ENCODE measurements around the gene CHERP.

The CHERP gene

GRCh38 chr19:16582486-16583261 is 40.4 kb upstream of the CHERP start:
- Histone ChIP-seq H3K4me3 (no peak overlapping the region), H3K27me3 (ENCODE audit: low read depth) (no peaks in the 10 kb centered on the region), H3K4me1 (peaks cover 7% of the 10 kb centered on the region), H3K36me3 (replicated peaks) (peaks cover 11% of the 10 kb centered on the region; the same call in 1 of the 2 replicates), H3K9me3 (no peaks in the 10 kb centered on the region)
- no peak for DNase-seq (ENCODE audit: low spot score in 2 of 2)
- in situ Hi-C loops (cut with MboI; ENCODE audit: low sequenced_read_pairs), result no loop called here

GRCh38 chr19:16581971-16582343 is 39.7 kb upstream of the CHERP start:
- in situ Hi-C loops (cut with MboI; ENCODE audit: low sequenced_read_pairs), result no loop called here
- no peak for DNase-seq (ENCODE audit: low spot score in 2 of 2)
- H3K36me3 ChIP-seq (replicated peaks), result peaks cover 17% of the 10 kb centered on the region
- H3K27me3 ChIP-seq (ENCODE audit: low read depth), result no peaks in the 10 kb centered on the region
- H3K9me3 ChIP-seq, result no peaks in the 10 kb centered on the region
- no peak overlapping the region for H3K4me3 ChIP-seq
- H3K4me1 ChIP-seq, result peaks cover 7% of the 10 kb centered on the region

- Histone ChIP-seq H3K4me1 (peaks cover 7% of the 10 kb centered on the region), H3K27me3 (ENCODE audit: low read depth) (no peaks in the 10 kb centered on the region), H3K4me3 (no peak overlapping the region), H3K36me3 (replicated peaks) (peaks cover 23% of the 10 kb centered on the region), H3K9me3 (no peaks in the 10 kb centered on the region)
- no peak for DNase-seq (ENCODE audit: low spot score in 2 of 2)
- in situ Hi-C loops (cut with MboI; ENCODE audit: low sequenced_read_pairs), result no loop called here
Measured at GRCh38 chr19:16581145-16581970, 39.1 kb upstream of the CHERP start.

DNA sequence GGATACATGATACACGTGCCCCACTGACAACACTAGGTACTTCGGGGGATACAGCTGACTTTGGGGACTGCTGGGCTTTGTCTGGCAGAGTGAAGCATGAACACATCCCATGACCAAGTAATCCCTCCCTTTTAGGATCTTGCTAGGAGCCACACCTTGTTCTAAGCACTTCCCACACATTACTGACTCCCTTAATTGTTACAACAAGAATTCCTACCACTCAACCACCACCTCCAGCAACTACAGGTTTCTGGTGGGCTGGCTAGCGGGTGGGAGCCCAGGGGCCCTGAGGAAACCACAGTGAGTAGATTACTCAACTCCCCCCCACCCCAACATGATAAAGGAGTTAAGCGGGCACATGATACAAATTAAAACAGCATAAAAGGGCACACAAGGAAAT is 37.1 kb upstream of the CHERP start:
- H3K4me3 ChIP-seq, result no peak overlapping the region
- no peaks in the 10 kb centered on the region for H3K27me3 ChIP-seq (ENCODE audit: low read depth)
- H3K36me3 ChIP-seq (replicated peaks), result peaks cover 41% of the 10 kb centered on the region
- DNase-seq (ENCODE audit: low spot score in 2 of 2), result no peak
- H3K9me3 ChIP-seq, result no peaks in the 10 kb centered on the region
- in situ Hi-C loops (cut with MboI; ENCODE audit: low sequenced_read_pairs), result no loop called here
- peaks cover 2% of the 10 kb centered on the region for H3K4me1 ChIP-seq

DNA sequence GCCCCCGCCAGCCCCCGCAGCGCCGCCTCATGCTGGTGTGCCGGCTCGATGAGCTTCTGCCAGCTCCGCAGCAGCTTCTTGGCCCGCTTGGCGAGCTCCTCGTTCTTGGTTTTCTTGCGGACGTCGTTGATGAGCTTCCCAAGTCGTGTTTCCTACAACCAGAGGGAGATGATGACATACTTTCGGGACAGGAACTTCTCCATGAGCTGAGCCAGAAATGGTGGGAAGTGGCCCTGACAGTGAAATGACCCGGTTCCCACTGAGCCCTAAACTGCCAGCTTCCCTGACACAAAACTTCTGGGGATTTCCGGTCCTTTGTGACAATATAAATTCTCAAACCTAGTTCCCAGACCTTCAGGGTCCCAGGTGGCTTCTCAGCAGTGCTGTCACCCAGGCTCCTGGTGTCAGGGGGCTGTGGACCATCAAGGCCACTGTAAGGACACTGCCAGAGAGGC is 35.3 kb upstream of the CHERP start:
- Histone ChIP-seq H3K4me1 (peaks cover 4% of the 10 kb centered on the region; the same call in 1 of the 2 replicates), H3K36me3 (replicated peaks) (peaks cover 37% of the 10 kb centered on the region)

GRCh38 chr19:16576690-16577530 is 34.7 kb upstream of the CHERP start:
- in situ Hi-C loops (cut with MboI; ENCODE audit: low sequenced_read_pairs), result no loop called here
- DNase-seq (ENCODE audit: low spot score in 2 of 2), result no peak
- peaks cover 4% of the 10 kb centered on the region; the same call in 1 of the 2 replicates for H3K4me1 ChIP-seq
- H3K36me3 ChIP-seq (replicated peaks), result peaks cover 37% of the 10 kb centered on the region
- H3K4me3 ChIP-seq, result no peak overlapping the region
- H3K27me3 ChIP-seq (ENCODE audit: low read depth), result no peaks in the 10 kb centered on the region
- H3K9me3 ChIP-seq, result no peaks in the 10 kb centered on the region

More for the DNA sequence above, 35.3 kb upstream of the CHERP start:
- Histone ChIP-seq H3K27me3 (ENCODE audit: low read depth) (no peaks in the 10 kb centered on the region), H3K4me3 (no peak overlapping the region), H3K9me3 (no peaks in the 10 kb centered on the region)
- in situ Hi-C loops (cut with MboI; ENCODE audit: low sequenced_read_pairs), result no loop called here
- DNase-seq (ENCODE audit: low spot score in 2 of 2), result no peak

- Histone ChIP-seq H3K4me3 (no peak overlapping the region), H3K4me1 (peaks cover 7% of the 10 kb centered on the region)
- in situ Hi-C loops (cut with MboI; ENCODE audit: low sequenced_read_pairs), result no loop called here
Measured at GRCh38 chr19:16575861-16576689, 33.8 kb upstream of the CHERP start.

GRCh38 chr19:16575282-16575681 is 33.0 kb upstream of the CHERP start:
- no peak for DNase-seq (ENCODE audit: low spot score in 2 of 2)
- H3K4me3 ChIP-seq, result no peak overlapping the region
- in situ Hi-C loops (cut with MboI; ENCODE audit: low sequenced_read_pairs), result no loop called here
- peaks cover 9% of the 10 kb centered on the region for H3K4me1 ChIP-seq
- peaks cover 40% of the 10 kb centered on the region for H3K36me3 ChIP-seq (replicated peaks)
- H3K9me3 ChIP-seq, result no peaks in the 10 kb centered on the region
- H3K27me3 ChIP-seq (ENCODE audit: low read depth), result no peaks in the 10 kb centered on the region

More at GRCh38 chr19:16575861-16576689, 33.8 kb upstream of the CHERP start:
- Histone ChIP-seq H3K36me3 (replicated peaks) (peaks cover 37% of the 10 kb centered on the region), H3K27me3 (ENCODE audit: low read depth) (no peaks in the 10 kb centered on the region), H3K9me3 (no peaks in the 10 kb centered on the region)
- no peak for DNase-seq (ENCODE audit: low spot score in 2 of 2)

- Histone ChIP-seq H3K9me3 (no peaks in the 10 kb centered on the region), H3K27me3 (ENCODE audit: low read depth) (no peaks in the 10 kb centered on the region), H3K4me3 (no peak overlapping the region), H3K36me3 (replicated peaks) (peaks cover 52% of the 10 kb centered on the region), H3K4me1 (peaks cover 9% of the 10 kb centered on the region)
- no peak for DNase-seq (ENCODE audit: low spot score in 2 of 2)
- in situ Hi-C loops (cut with MboI; ENCODE audit: low sequenced_read_pairs), result no loop called here
Measured at GRCh38 chr19:16573925-16574324, 31.7 kb upstream of the CHERP start.

GRCh38 chr19:16573296-16573695 is 31.1 kb upstream of the CHERP start:
- Histone ChIP-seq H3K36me3 (replicated peaks) (peaks cover 49% of the 10 kb centered on the region), H3K9me3 (no peaks in the 10 kb centered on the region), H3K4me3 (peak overlapping the region; percentile 78), H3K4me1 (peaks cover 9% of the 10 kb centered on the region), H3K27me3 (ENCODE audit: low read depth) (no peaks in the 10 kb centered on the region)
- in situ Hi-C loops (cut with MboI; ENCODE audit: low sequenced_read_pairs), result no loop called here
- no peak for DNase-seq (ENCODE audit: low spot score in 2 of 2)

GRCh38 chr19:16572332-16573211 is 30.3 kb upstream of the CHERP start, which contains the start of gene SLC35E1:
Gene SLC35E1, minus strand, starts transcription at chr19:16572415. Its CDS starts 51 bp downstream, at chr19:16572364.
- in situ Hi-C loops (cut with MboI; ENCODE audit: low sequenced_read_pairs), result no loop called here
- Histone ChIP-seq H3K36me3 (replicated peaks) (peaks cover 46% of the 10 kb centered on the region), H3K4me1 (peaks cover 9% of the 10 kb centered on the region), H3K27me3 (ENCODE audit: low read depth) (no peaks in the 10 kb centered on the region), H3K9me3 (no peaks in the 10 kb centered on the region), H3K4me3 (peak within 1 kb of the TSS; percentile 78)
- peak; percentile 95 to 97 for DNase-seq (ENCODE audit: low spot score in 2 of 2)

GRCh38 chr19:16571822-16572331 is 29.6 kb upstream of the CHERP start:
- DNase-seq (ENCODE audit: low spot score in 2 of 2), result peak in 1 of 2 experiments; percentile 32
- no peaks in the 10 kb centered on the region for H3K27me3 ChIP-seq (ENCODE audit: low read depth)
- peaks cover 48% of the 10 kb centered on the region for H3K36me3 ChIP-seq (replicated peaks)
- H3K9me3 ChIP-seq, result no peaks in the 10 kb centered on the region
- in situ Hi-C loops (cut with MboI; ENCODE audit: low sequenced_read_pairs), result no loop called here
- peaks cover 9% of the 10 kb centered on the region for H3K4me1 ChIP-seq
- H3K4me3 ChIP-seq, result peak overlapping the region; percentile 57

All from HAP-1 (cell line).